ENCODE measurements around the gene PDE8A.

Gene PDE8A

GRCh38 chr15:84951736-84952135 is 29.9 kb upstream of the PDE8A start:
- TF ChIP-seq GATA3 (IDR thresholded peaks at IDR 0.05; ENCODE audit: low read depth, low read length): no peak
- TF ChIP-seq GATA2 (IDR thresholded peaks at IDR 0.05; ENCODE audit: low read depth, low read length): no peak

GRCh38 chr15:84953136-84953535 is 28.5 kb upstream of the PDE8A start:
- TF ChIP-seq GATA3 (IDR thresholded peaks at IDR 0.05; ENCODE audit: low read depth, low read length) (no peak), GATA2 (IDR thresholded peaks at IDR 0.05; ENCODE audit: low read depth, low read length) (no peak)

- no peak for TF ChIP-seq GATA3 (IDR thresholded peaks at IDR 0.05; ENCODE audit: low read depth, low read length)
- no peak for TF ChIP-seq GATA2 (IDR thresholded peaks at IDR 0.05; ENCODE audit: low read depth, low read length)
These were observed 27.9 kb upstream of the PDE8A start for GRCh38 chr15:84953726-84954125.

- TF ChIP-seq GATA3 (IDR thresholded peaks at IDR 0.05; ENCODE audit: low read depth, low read length): no peak
- no peak for TF ChIP-seq GATA2 (IDR thresholded peaks at IDR 0.05; ENCODE audit: low read depth, low read length)
These were observed 26.4 kb upstream of the PDE8A start for GRCh38 chr15:84955089-84955848.

GRCh38 chr15:84956199-84956598 is 25.5 kb upstream of the PDE8A start:
- TF ChIP-seq GATA2 (IDR thresholded peaks at IDR 0.05; ENCODE audit: low read depth, low read length) (no peak), GATA3 (IDR thresholded peaks at IDR 0.05; ENCODE audit: low read depth, low read length) (no peak)

GRCh38 chr15:84960391-84961113 is 21.1 kb upstream of the PDE8A start:
- TF ChIP-seq GATA2 (IDR thresholded peaks at IDR 0.05; ENCODE audit: low read depth, low read length): no peak
- no peak for TF ChIP-seq GATA3 (IDR thresholded peaks at IDR 0.05; ENCODE audit: low read depth, low read length)

GRCh38 chr15:84961114-84961452 is 20.6 kb upstream of the PDE8A start:
- TF ChIP-seq GATA3 (IDR thresholded peaks at IDR 0.05; ENCODE audit: low read depth, low read length) (no peak), GATA2 (IDR thresholded peaks at IDR 0.05; ENCODE audit: low read depth, low read length) (no peak)

- TF ChIP-seq GATA2 (IDR thresholded peaks at IDR 0.05; ENCODE audit: low read depth, low read length) (no peak), GATA3 (IDR thresholded peaks at IDR 0.05; ENCODE audit: low read depth, low read length) (no peak)
These were observed 19.9 kb upstream of the PDE8A start for GRCh38 chr15:84961707-84962106.

GRCh38 chr15:84962955-84963354 is 18.7 kb upstream of the PDE8A start:
- TF ChIP-seq GATA2 (IDR thresholded peaks at IDR 0.05; ENCODE audit: low read depth, low read length) (no peak), GATA3 (IDR thresholded peaks at IDR 0.05; ENCODE audit: low read depth, low read length) (no peak)

- TF ChIP-seq GATA3 (IDR thresholded peaks at IDR 0.05; ENCODE audit: low read depth, low read length): no peak
- no peak for TF ChIP-seq GATA2 (IDR thresholded peaks at IDR 0.05; ENCODE audit: low read depth, low read length)
These were observed 14.3 kb upstream of the PDE8A start for GRCh38 chr15:84967380-84967779.

- TF ChIP-seq GATA3 (IDR thresholded peaks at IDR 0.05; ENCODE audit: low read depth, low read length): no peak
- no peak for TF ChIP-seq GATA2 (IDR thresholded peaks at IDR 0.05; ENCODE audit: low read depth, low read length)
These were observed 13.4 kb upstream of the PDE8A start for GRCh38 chr15:84968301-84968700.

GRCh38 chr15:84969257-84969656 is 12.4 kb upstream of the PDE8A start:
- no peak for TF ChIP-seq GATA3 (IDR thresholded peaks at IDR 0.05; ENCODE audit: low read depth, low read length)
- TF ChIP-seq GATA2 (IDR thresholded peaks at IDR 0.05; ENCODE audit: low read depth, low read length): no peak

- TF ChIP-seq GATA3 (IDR thresholded peaks at IDR 0.05; ENCODE audit: low read depth, low read length): no peak
- TF ChIP-seq GATA2 (IDR thresholded peaks at IDR 0.05; ENCODE audit: low read depth, low read length): peak; percentile 53; the same call in 1 of the 2 replicates
These were observed 10.8 kb upstream of the PDE8A start for GRCh38 chr15:84970843-84971242.

- TF ChIP-seq GATA2 (IDR thresholded peaks at IDR 0.05; ENCODE audit: low read depth, low read length) (no peak), GATA3 (IDR thresholded peaks at IDR 0.05; ENCODE audit: low read depth, low read length) (no peak)
These were observed 7.9 kb upstream of the PDE8A start for GRCh38 chr15:84973492-84974460.
